ENCODE results near the gene HOXC6. TPM values are rescaled to one million over a fixed set of nuclear protein-coding genes. Genes with fewer than 3 reads are reported as not detected.

Gene HOXC6
- total RNA-seq, 2 experiments from 2014 or later, result not detected

- DNase-seq (no peak), ATAC-seq (no peak)
- Mint-ChIP-seq H3K4me3 (no peak overlapping the region), H3K36me3 (ENCODE audit: low read depth) (no peaks in the 10 kb centered on the region), H3K27me3 (ENCODE audit: low read depth) (peaks cover 87% of the 10 kb centered on the region), H3K9me3 (ENCODE audit: insufficient read depth) (no peaks in the 10 kb centered on the region), H3K27ac (no peak overlapping the region), H3K4me1 (ENCODE audit: low read depth) (peaks cover 40% of the 10 kb centered on the region)
- CTCF ChIA-PET, result interaction anchor here (0.9 to 2.1 kb wide), 6 partner anchors 10 to 156 kb away, joined by 3 to 14 read pairs (median 4); partner anchors contain the start of gene HOXC5
- POLR2A ChIA-PET, result interaction anchor here (1.1 kb wide), 1 partner anchor 10 kb away, joined by 4 read pairs; no protein-coding TSS in a partner anchor
These were observed 23.0 kb downstream of the HOXC6 start for GRCh38 chr12:54051026-54051842.

- POLR2A ChIA-PET, result interaction anchor here (0.7 to 1.1 kb wide), 2 partner anchors 11 to 24 kb away, joined by 3 to 4 read pairs; partner anchors contain the start of gene HOXC6
- ATAC-seq (no peak), DNase-seq (no peak)
- H3K4me1 Mint-ChIP-seq (ENCODE audit: low read depth), result peaks cover 38% of the 10 kb centered on the region
- H3K4me3 Mint-ChIP-seq, result no peak overlapping the region
- H3K9me3 Mint-ChIP-seq (ENCODE audit: insufficient read depth), result no peaks in the 10 kb centered on the region
- CTCF ChIA-PET, result interaction anchor here (1.1 to 3.3 kb wide), 9 partner anchors 9 to 327 kb away, joined by 3 to 27 read pairs (median 4); partner anchors contain the start of gene HOXC5
- H3K36me3 Mint-ChIP-seq (ENCODE audit: low read depth), result no peaks in the 10 kb centered on the region
- no peak overlapping the region for H3K27ac Mint-ChIP-seq
- peaks cover 83% of the 10 kb centered on the region for H3K27me3 Mint-ChIP-seq (ENCODE audit: low read depth)
These were observed 23.7 kb downstream of the HOXC6 start for GRCh38 chr12:54051874-54052437.

GRCh38 chr12:54052438-54053002 lies 24.3 kb downstream of the HOXC6 start:
- ChIA-PET CTCF (interaction anchor here (0.8 to 3.3 kb wide), 14 partner anchors 9 to 327 kb away, joined by 3 to 27 read pairs (median 3); partner anchors contain the start of gene HOXC5), POLR2A (interaction anchor here (0.7 to 1.1 kb wide), 2 partner anchors 12 to 24 kb away, joined by 3 to 4 read pairs; partner anchors contain the start of gene HOXC6)
- no peak for DNase-seq
- Mint-ChIP-seq H3K9me3 (ENCODE audit: insufficient read depth) (no peaks in the 10 kb centered on the region), H3K27me3 (ENCODE audit: low read depth) (peaks cover 83% of the 10 kb centered on the region), H3K4me3 (peak overlapping the region; percentile 74), H3K27ac (peak overlapping the region; percentile 73), H3K4me1 (ENCODE audit: low read depth) (peaks cover 37% of the 10 kb centered on the region), H3K36me3 (ENCODE audit: low read depth) (no peaks in the 10 kb centered on the region)
- ATAC-seq, result peak; percentile 13

- no peaks in the 10 kb centered on the region for H3K9me3 Mint-ChIP-seq (ENCODE audit: insufficient read depth)
- peak overlapping the region; percentile 73 for H3K27ac Mint-ChIP-seq
- ChIA-PET POLR2A (interaction anchor here (0.7 kb wide), 2 partner anchors 25 to 29 kb away, joined by 3 read pairs; partner anchors contain the start of gene HOXC6), CTCF (interaction anchor here (0.8 to 3.3 kb wide), 15 partner anchors 12 to 326 kb away, joined by 3 to 27 read pairs (median 3); partner anchors contain the start of genes HOXC5 and SMUG1)
- peak; percentile 61 for ATAC-seq
- peak overlapping the region; percentile 74 for H3K4me3 Mint-ChIP-seq
- peak; percentile 43 for DNase-seq
- H3K27me3 Mint-ChIP-seq (ENCODE audit: low read depth), result peaks cover 82% of the 10 kb centered on the region
- H3K36me3 Mint-ChIP-seq (ENCODE audit: low read depth), result no peaks in the 10 kb centered on the region
- peaks cover 37% of the 10 kb centered on the region for H3K4me1 Mint-ChIP-seq (ENCODE audit: low read depth)
These were observed 24.9 kb downstream of the HOXC6 start for GRCh38 chr12:54053003-54053750.

GRCh38 chr12:54053751-54054741 lies 25.8 kb downstream of the HOXC6 start, which contains the start of gene HOXC4:
TSS of gene HOXC4 (plus strand) at chr12:54053835. CDS start at chr12:54053923, 88 bp downstream.
- H3K4me1 Mint-ChIP-seq (ENCODE audit: low read depth), result peaks cover 37% of the 10 kb centered on the region
- H3K27ac Mint-ChIP-seq, result peak within 1 kb of the TSS; percentile 73
- no peaks in the 10 kb centered on the region for H3K36me3 Mint-ChIP-seq (ENCODE audit: low read depth)
- peak within 1 kb of the TSS; percentile 74 for H3K4me3 Mint-ChIP-seq
- peak; percentile 67 for ATAC-seq
- no peaks in the 10 kb centered on the region for H3K9me3 Mint-ChIP-seq (ENCODE audit: insufficient read depth)
- H3K27me3 Mint-ChIP-seq (ENCODE audit: low read depth), result peaks cover 82% of the 10 kb centered on the region
- CTCF ChIA-PET, result interaction anchor here (0.6 to 3.3 kb wide), 8 partner anchors 21 to 162 kb away, joined by 3 to 27 read pairs (median 4); partner anchors contain the start of genes HOXC5 and SMUG1
- POLR2A ChIA-PET, result interaction anchor here (0.7 kb wide), 1 partner anchor 28 kb away, joined by 3 read pairs; no protein-coding TSS in a partner anchor
- peak; percentile 51 for DNase-seq

GRCh38 chr12:54054742-54055194 lies 26.5 kb downstream of the HOXC6 start:
- ChIA-PET POLR2A (no interaction called here), CTCF (interaction anchor here (0.6 to 3.3 kb wide), 4 partner anchors 22 to 160 kb away, joined by 3 to 27 read pairs (median 4); partner anchors contain the start of gene HOXC5)
- no peaks in the 10 kb centered on the region for H3K36me3 Mint-ChIP-seq (ENCODE audit: low read depth)
- H3K4me1 Mint-ChIP-seq (ENCODE audit: low read depth), result peaks cover 36% of the 10 kb centered on the region
- ATAC-seq (no peak), DNase-seq (no peak)
- peaks cover 80% of the 10 kb centered on the region for H3K27me3 Mint-ChIP-seq (ENCODE audit: low read depth)
- H3K9me3 Mint-ChIP-seq (ENCODE audit: insufficient read depth), result no peaks in the 10 kb centered on the region
- peak overlapping the region; percentile 74 for H3K4me3 Mint-ChIP-seq
- H3K27ac Mint-ChIP-seq, result no peak overlapping the region

GRCh38 chr12:54055552-54055951 lies 27.3 kb downstream of the HOXC6 start:
- DNase-seq (no peak), ATAC-seq (no peak)
- Mint-ChIP-seq H3K9me3 (ENCODE audit: insufficient read depth) (no peaks in the 10 kb centered on the region), H3K27me3 (ENCODE audit: low read depth) (peaks cover 78% of the 10 kb centered on the region), H3K27ac (no peak overlapping the region), H3K4me3 (no peak overlapping the region), H3K4me1 (ENCODE audit: low read depth) (peaks cover 29% of the 10 kb centered on the region), H3K36me3 (ENCODE audit: low read depth) (no peaks in the 10 kb centered on the region)
- ChIA-PET CTCF (interaction anchor here (1.2 to 1.4 kb wide), 3 partner anchors 15 to 49 kb away, joined by 4 to 5 read pairs (median 4); partner anchors contain the start of gene HOXC5), POLR2A (no interaction called here)

- H3K4me1 Mint-ChIP-seq (ENCODE audit: low read depth), result peaks cover 26% of the 10 kb centered on the region
- POLR2A ChIA-PET, result no interaction called here
These were observed 27.9 kb downstream of the HOXC6 start for GRCh38 chr12:54056110-54056509.

GRCh38 chr12:54058128-54058768 lies 30.0 kb downstream of the HOXC6 start:
- CTCF ChIA-PET, result interaction anchor here (1.4 to 1.5 kb wide), 2 partner anchors 26 to 133 kb away, joined by 4 to 5 read pairs; partner anchors contain the start of gene HOXC5

More at GRCh38 chr12:54056110-54056509, 27.9 kb downstream of the HOXC6 start:
- no peaks in the 10 kb centered on the region for H3K36me3 Mint-ChIP-seq (ENCODE audit: low read depth)
- no peak for DNase-seq
- H3K27me3 Mint-ChIP-seq (ENCODE audit: low read depth), result peaks cover 78% of the 10 kb centered on the region
- CTCF ChIA-PET, result interaction anchor here (1.4 kb wide), 2 partner anchors 15 to 23 kb away, joined by 4 to 5 read pairs; partner anchors contain the start of gene HOXC5
- ATAC-seq, result no peak
- no peak overlapping the region for H3K4me3 Mint-ChIP-seq
- H3K27ac Mint-ChIP-seq, result no peak overlapping the region
- no peaks in the 10 kb centered on the region for H3K9me3 Mint-ChIP-seq (ENCODE audit: insufficient read depth)

More at GRCh38 chr12:54058128-54058768, 30.0 kb downstream of the HOXC6 start:
- Mint-ChIP-seq H3K36me3 (ENCODE audit: low read depth) (no peaks in the 10 kb centered on the region), H3K4me1 (ENCODE audit: low read depth) (peaks cover 11% of the 10 kb centered on the region), H3K9me3 (ENCODE audit: insufficient read depth) (no peaks in the 10 kb centered on the region), H3K27me3 (ENCODE audit: low read depth) (peaks cover 85% of the 10 kb centered on the region), H3K27ac (no peak overlapping the region), H3K4me3 (no peak overlapping the region)
- POLR2A ChIA-PET, result interaction anchor here (0.6 kb wide), 1 partner anchor 41 kb away, joined by 3 read pairs; no protein-coding TSS in a partner anchor
- no peak for DNase-seq
- ATAC-seq, result no peak

All from activated CD8-positive, alpha-beta T cell treated with anti-CD3 and anti-CD28 coated beads, Interleukin-2, amount 10 ng/mL, durations not matched to agents 7 days and 5 days (primary cell).